Glutamatergic neuron (in vitro differentiated cells): ENCODE results near the gene CMTR1. TPM values are rescaled to one million over a fixed set of nuclear protein-coding genes. Genes with fewer than 3 reads are reported as not detected.

Experiments
- DNase-seq: peaks from one replicate; pipeline ENCODE4 v3.0.0; 2022
- H3K27ac Mint-ChIP-seq: one replicate; pipeline ENCODE4 v1.8.0; 2020; ENCODE audit warnings: mild to moderate bottlenecking, mixed read lengths, inconsistent platforms; ENCODE audit not compliant: unreplicated experiment
- H3K27me3 Mint-ChIP-seq: one replicate; pipeline ENCODE4 v1.8.0; 2020; ENCODE audit warnings: mild to moderate bottlenecking, moderate library complexity, mixed read lengths, inconsistent platforms; ENCODE audit not compliant: unreplicated experiment
- H3K36me3 Mint-ChIP-seq: one replicate; pipeline ENCODE4 v1.8.0; 2020; ENCODE audit warnings: mild to moderate bottlenecking, mixed read lengths, inconsistent platforms; ENCODE audit not compliant: unreplicated experiment
- H3K4me1 Mint-ChIP-seq: one replicate; pipeline ENCODE4 v1.8.0; 2020; ENCODE audit warnings: mild to moderate bottlenecking, low read depth, mixed read lengths, inconsistent platforms; ENCODE audit not compliant: unreplicated experiment
- H3K4me3 Mint-ChIP-seq: one replicate; pipeline ENCODE4 v1.8.0; 2020; ENCODE audit warnings: mild to moderate bottlenecking, mixed read lengths, inconsistent platforms; ENCODE audit not compliant: unreplicated experiment
- H3K9me3 Mint-ChIP-seq: one replicate; pipeline ENCODE4 v1.8.0; 2020; ENCODE audit warnings: mild to moderate bottlenecking, moderate library complexity, mixed read lengths, inconsistent platforms; ENCODE audit not compliant: unreplicated experiment
- total RNA-seq: library from RNA; stranded (reverse); fragmentation: NEBNext Ultra II Directional; extraction: Animal tissue kit (Norgen Biotek cat#: 25700); gene quantifications from one replicate; pipeline ENCODE4 v1.2.1, GENCODE V29; 2021; ENCODE audit not compliant: unreplicated experiment
- TF ChIP-seq, protein P1 (sequence below): fragments of 200-600 bp; sonication (generic); IDR thresholded peaks from one replicate; pipeline ENCODE4 v1.5.0; 2021; ENCODE audit not compliant: partially characterized antibody, unreplicated experiment

CMTR1 gene
- total RNA-seq, 1 donor from 2014 or later = 61.6 TPM

- H3K27ac Mint-ChIP-seq = peak overlapping the region; percentile 85
- H3K4me3 Mint-ChIP-seq = peak overlapping the region; percentile 72
- DNase-seq = no peak
- no peaks in the 10 kb centered on the region for H3K36me3 Mint-ChIP-seq
- peaks cover 46% of the 10 kb centered on the region for H3K4me1 Mint-ChIP-seq
- TF ChIP-seq, protein P1, sequence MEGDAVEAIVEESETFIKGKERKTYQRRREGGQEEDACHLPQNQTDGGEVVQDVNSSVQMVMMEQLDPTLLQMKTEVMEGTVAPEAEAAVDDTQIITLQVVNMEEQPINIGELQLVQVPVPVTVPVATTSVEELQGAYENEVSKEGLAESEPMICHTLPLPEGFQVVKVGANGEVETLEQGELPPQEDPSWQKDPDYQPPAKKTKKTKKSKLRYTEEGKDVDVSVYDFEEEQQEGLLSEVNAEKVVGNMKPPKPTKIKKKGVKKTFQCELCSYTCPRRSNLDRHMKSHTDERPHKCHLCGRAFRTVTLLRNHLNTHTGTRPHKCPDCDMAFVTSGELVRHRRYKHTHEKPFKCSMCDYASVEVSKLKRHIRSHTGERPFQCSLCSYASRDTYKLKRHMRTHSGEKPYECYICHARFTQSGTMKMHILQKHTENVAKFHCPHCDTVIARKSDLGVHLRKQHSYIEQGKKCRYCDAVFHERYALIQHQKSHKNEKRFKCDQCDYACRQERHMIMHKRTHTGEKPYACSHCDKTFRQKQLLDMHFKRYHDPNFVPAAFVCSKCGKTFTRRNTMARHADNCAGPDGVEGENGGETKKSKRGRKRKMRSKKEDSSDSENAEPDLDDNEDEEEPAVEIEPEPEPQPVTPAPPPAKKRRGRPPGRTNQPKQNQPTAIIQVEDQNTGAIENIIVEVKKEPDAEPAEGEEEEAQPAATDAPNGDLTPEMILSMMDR = no peak
- H3K9me3 Mint-ChIP-seq = peaks cover 6% of the 10 kb centered on the region
- H3K27me3 Mint-ChIP-seq = peaks cover 6% of the 10 kb centered on the region
Observed at GRCh38 chr6:37492991-37493660, 60.1 kb downstream of the CMTR1 start.

- Mint-ChIP-seq H3K36me3 (no peaks in the 10 kb centered on the region), H3K4me3 (no peak overlapping the region), H3K27me3 (peaks cover 6% of the 10 kb centered on the region), H3K9me3 (peaks cover 6% of the 10 kb centered on the region), H3K27ac (peak overlapping the region; percentile 62), H3K4me1 (peaks cover 41% of the 10 kb centered on the region)
- TF ChIP-seq, protein P1 = no peak
- no peak for DNase-seq
Observed at GRCh38 chr6:37493661-37493995, 60.6 kb downstream of the CMTR1 start.

- Mint-ChIP-seq H3K9me3 (peaks cover 11% of the 10 kb centered on the region), H3K4me1 (peaks cover 41% of the 10 kb centered on the region), H3K4me3 (no peak overlapping the region), H3K27ac (no peak overlapping the region), H3K27me3 (peaks cover 8% of the 10 kb centered on the region), H3K36me3 (no peaks in the 10 kb centered on the region)
- no peak for DNase-seq
- TF ChIP-seq, protein P1 = no peak
Observed at GRCh38 chr6:37495244-37495934, 62.4 kb downstream of the CMTR1 start.

DNA sequence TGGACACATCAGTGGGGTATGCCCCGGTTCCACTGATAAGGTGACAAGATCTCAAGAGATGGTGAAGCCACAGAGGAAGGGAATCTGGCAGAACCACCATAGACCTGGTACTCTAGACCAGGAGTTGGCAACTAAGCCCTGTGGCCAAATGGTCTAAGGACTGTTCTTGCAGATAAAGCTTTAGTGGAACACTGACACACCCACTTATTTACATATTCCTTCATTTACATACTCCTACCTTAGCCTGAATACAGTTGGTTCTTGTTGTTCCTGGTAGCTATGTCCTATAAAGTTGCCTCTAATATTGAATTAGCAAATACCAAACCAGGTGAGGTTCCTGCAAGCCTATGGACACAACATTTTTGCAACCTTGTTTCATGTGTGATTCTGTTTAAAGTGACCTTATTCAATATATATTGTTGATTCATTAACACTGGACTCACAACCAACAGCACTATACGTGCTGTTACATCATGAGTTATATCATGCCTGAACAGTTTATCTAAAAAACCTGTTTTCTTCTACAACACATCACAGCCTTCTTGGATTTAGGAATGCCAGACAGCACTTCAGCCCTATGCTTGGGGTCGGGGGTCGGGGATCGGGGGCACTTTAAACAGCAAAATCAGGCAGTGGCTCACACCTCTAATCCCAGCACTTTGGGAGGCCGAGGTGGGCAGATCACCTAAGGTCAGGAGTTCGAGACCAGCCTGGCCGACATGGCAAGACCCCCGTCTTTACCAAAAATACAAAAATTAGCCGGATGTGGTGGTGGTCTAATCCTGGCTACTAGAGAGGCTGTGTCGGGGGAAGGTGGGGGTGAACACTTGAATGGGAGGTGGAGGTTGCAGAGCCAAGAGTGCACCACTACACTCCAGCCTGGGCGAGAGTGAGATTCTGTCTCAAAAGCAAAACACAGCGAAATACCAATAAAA lies 64.2 kb downstream of the CMTR1 start:
- peak overlapping the region; percentile 58 for H3K4me3 Mint-ChIP-seq
- H3K9me3 Mint-ChIP-seq = peaks cover 9% of the 10 kb centered on the region
- no peak overlapping the region for H3K27ac Mint-ChIP-seq
- peaks cover 33% of the 10 kb centered on the region for H3K4me1 Mint-ChIP-seq
- H3K27me3 Mint-ChIP-seq = peaks cover 8% of the 10 kb centered on the region
- H3K36me3 Mint-ChIP-seq = no peaks in the 10 kb centered on the region
- TF ChIP-seq, protein P1 = no peak
- DNase-seq = no peak
